ENCODE measurements around the gene GALNT15. TPM values are rescaled to one million over a fixed set of nuclear protein-coding genes. Genes with fewer than 3 reads are reported as not detected.

GALNT15 gene
- total and polyA plus RNA-seq, 12 donors, result 2.9 to 22.8 (median 12.8) TPM

GRCh38 chr3:16257309-16257708, 82.8 kb downstream of the GALNT15 start:
- 74 to 90% (median 83%) methylated on average over 2 of the region's 2 CpGs for WGBS, 4 donors
- Histone ChIP-seq H3K27ac (no peak overlapping the region), H3K4me3 (no peak overlapping the region), H3K9me3 (replicated peaks in 1 of 3) (no peaks in the 10 kb centered on the region), H3K27me3 (no peaks in the 10 kb centered on the region), H3K36me3 (replicated peaks in 1 of 2) (peaks cover 0 to 13% of the 10 kb centered on the region in 2 donors), H3K4me1 (replicated peaks in 1 of 2) (no peaks in the 10 kb centered on the region)
- intact Hi-C loops (cut with DNase I), result no loop called here
- TF ChIP-seq CTCF (IDR thresholded peaks at IDR 0.05) (no peak), POLR2A (IDR thresholded peaks at IDR 0.05) (no peak)
- no peak for DNase-seq

GRCh38 chr3:16258177-16258576, 83.7 kb downstream of the GALNT15 start:
- no peak for DNase-seq
- no peak overlapping the region for H3K4me3 ChIP-seq
- H3K36me3 ChIP-seq (replicated peaks in 1 of 2), result peaks cover 0 to 13% of the 10 kb centered on the region in 2 donors
- no peaks in the 10 kb centered on the region for H3K27me3 ChIP-seq
- intact Hi-C loops (cut with DNase I), result no loop called here
- TF ChIP-seq CTCF (IDR thresholded peaks at IDR 0.05) (no peak), POLR2A (IDR thresholded peaks at IDR 0.05) (no peak)
- peaks cover 0 to 7% of the 10 kb centered on the region in 2 donors for H3K4me1 ChIP-seq (replicated peaks in 1 of 2)
- H3K27ac ChIP-seq, result no peak overlapping the region
- WGBS, 4 donors, result 68 to 91% (median 79%) methylated on average over 5 of the region's 5 CpGs
- no peaks in the 10 kb centered on the region for H3K9me3 ChIP-seq (replicated peaks in 1 of 3)

- intact Hi-C loops (cut with DNase I), result no loop called here
- no peak for DNase-seq
- Histone ChIP-seq H3K9me3 (replicated peaks in 1 of 3) (no peaks in the 10 kb centered on the region), H3K27me3 (no peaks in the 10 kb centered on the region), H3K4me3 (no peak overlapping the region), H3K27ac (no peak overlapping the region), H3K4me1 (replicated peaks in 1 of 2) (peaks cover 2 to 14% of the 10 kb centered on the region in 2 donors), H3K36me3 (replicated peaks in 1 of 2) (peaks cover 0 to 13% of the 10 kb centered on the region in 2 donors)
- 71 to 85% (median 78%) methylated on average over 1 of the region's 1 CpG for WGBS, 4 donors
- TF ChIP-seq CTCF (IDR thresholded peaks at IDR 0.05), result no peak
- no peak for TF ChIP-seq POLR2A (IDR thresholded peaks at IDR 0.05)
These were observed 84.4 kb downstream of the GALNT15 start for GRCh38 chr3:16258866-16259265.

- no peak for TF ChIP-seq CTCF (IDR thresholded peaks at IDR 0.05)
- 78 to 85% (median 79%) methylated on average over 1 of the region's 1 CpG for WGBS, 4 donors
- no peak overlapping the region for H3K4me3 ChIP-seq
- intact Hi-C loops (cut with DNase I), result no loop called here
- peaks cover 0 to 13% of the 10 kb centered on the region in 2 donors for H3K36me3 ChIP-seq (replicated peaks in 1 of 2)
- H3K4me1 ChIP-seq (replicated peaks in 1 of 2), result peaks cover 6 to 18% of the 10 kb centered on the region in 2 donors
- DNase-seq, result no peak
- no peaks in the 10 kb centered on the region for H3K27me3 ChIP-seq
- H3K9me3 ChIP-seq (replicated peaks in 1 of 3), result no peaks in the 10 kb centered on the region
- no peak overlapping the region for H3K27ac ChIP-seq
These were observed 85.6 kb downstream of the GALNT15 start for GRCh38 chr3:16260046-16260445.
